Measurements from ENCODE around the gene CAPN3.
"Not testable (repeated sequence)": the region's sequence is repeated elsewhere in the genome, so short reads cannot be mapped to it uniquely, and the experiment has no call there.

CAPN3 gene

DNA sequence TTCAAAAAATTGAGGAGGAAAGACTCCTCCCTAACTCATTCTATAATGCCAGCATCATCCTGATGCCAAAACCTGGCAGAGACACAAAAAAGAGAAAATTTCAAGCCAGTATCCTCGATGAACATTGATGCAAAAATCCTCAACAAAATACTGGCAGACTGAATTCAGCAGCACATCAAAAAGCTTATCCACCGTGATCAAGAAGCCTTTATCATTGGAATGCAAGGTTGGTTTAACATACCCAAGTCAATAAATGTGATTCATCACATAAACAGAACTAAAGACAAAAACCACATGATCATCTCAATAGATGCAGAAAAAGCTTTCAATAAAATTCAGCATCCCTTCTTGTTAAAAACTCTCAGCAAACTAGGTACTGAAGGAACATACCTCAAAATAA is 24.2 kb upstream of the CAPN3 start:
- H3K4me1 ChIP-seq (ENCODE audit: control insufficient read depth, insufficient read depth, low read length), result no peaks in the 10 kb centered on the region
- H3K27ac ChIP-seq (ENCODE audit: low read depth, low read length), result no peak overlapping the region
- H3K27me3 ChIP-seq (ENCODE audit: control insufficient read depth, insufficient read depth, low read length), result no peaks in the 10 kb centered on the region
- no peaks in the 10 kb centered on the region for H3K36me3 ChIP-seq (ENCODE audit: control insufficient read depth, insufficient read depth, low read length)
- H3K9me3 ChIP-seq (ENCODE audit: control insufficient read depth, insufficient read depth, low read length), result no peaks in the 10 kb centered on the region; the same call in none of the 2 replicates
- H3K4me3 ChIP-seq (ENCODE audit: low read depth, low read length), result no peak overlapping the region
- no peak overlapping the region for H3K9ac ChIP-seq (ENCODE audit: low read depth, low read length)

- H3K36me3 ChIP-seq (ENCODE audit: control insufficient read depth, insufficient read depth, low read length); H3K9ac ChIP-seq (ENCODE audit: low read depth, low read length); H3K4me3 ChIP-seq (ENCODE audit: low read depth, low read length); H3K9me3 ChIP-seq (ENCODE audit: control insufficient read depth, insufficient read depth, low read length); H3K27me3 ChIP-seq (ENCODE audit: control insufficient read depth, insufficient read depth, low read length); H3K27ac ChIP-seq (ENCODE audit: low read depth, low read length); H3K4me1 ChIP-seq (ENCODE audit: control insufficient read depth, insufficient read depth, low read length): not testable (repeated sequence)
Measured at GRCh38 chr15:42336650-42337049, 22.7 kb upstream of the CAPN3 start.

DNA sequence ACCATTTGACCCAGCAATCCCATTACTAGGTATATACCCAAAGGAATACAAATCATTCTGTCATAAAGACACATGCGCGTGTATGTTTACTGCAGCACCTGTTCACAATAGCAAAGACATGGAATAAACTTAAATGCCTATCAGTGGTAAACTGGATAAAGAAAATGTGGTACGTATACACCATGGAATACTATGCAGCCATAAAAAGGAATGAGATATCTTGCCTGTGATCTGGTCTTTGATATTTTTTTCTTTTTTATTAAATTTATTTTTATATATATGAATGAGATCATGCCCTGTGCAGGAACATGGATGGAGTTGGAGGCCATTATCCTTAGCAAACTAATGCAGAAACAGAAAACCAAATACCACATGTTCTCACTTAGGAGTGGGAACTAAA is 22.2 kb upstream of the CAPN3 start:
- H3K27ac ChIP-seq (ENCODE audit: low read depth, low read length); H3K9me3 ChIP-seq (ENCODE audit: control insufficient read depth, insufficient read depth, low read length); H3K9ac ChIP-seq (ENCODE audit: low read depth, low read length); H3K36me3 ChIP-seq (ENCODE audit: control insufficient read depth, insufficient read depth, low read length); H3K4me3 ChIP-seq (ENCODE audit: low read depth, low read length); H3K4me1 ChIP-seq (ENCODE audit: control insufficient read depth, insufficient read depth, low read length); H3K27me3 ChIP-seq (ENCODE audit: control insufficient read depth, insufficient read depth, low read length): not testable (repeated sequence)

DNA sequence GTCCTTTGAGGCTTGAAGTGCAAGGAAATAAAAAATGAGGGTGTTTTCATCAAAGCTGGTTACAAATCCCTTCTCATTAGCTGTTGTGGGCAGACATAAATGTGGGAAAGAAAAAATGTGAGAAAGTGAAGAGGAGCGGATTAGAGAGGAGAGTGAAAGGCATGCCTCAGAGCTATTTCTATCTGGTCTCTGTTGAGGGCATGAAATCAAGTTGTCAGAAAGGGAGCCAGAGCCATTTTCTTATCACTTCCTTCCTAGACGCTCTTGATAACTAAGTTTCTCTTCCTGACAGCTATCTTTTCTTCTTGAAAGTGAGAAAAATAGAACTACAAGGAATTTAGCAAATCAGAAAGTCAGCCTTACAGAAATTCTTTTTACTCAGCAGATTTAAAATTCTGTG is 20.8 kb upstream of the CAPN3 start:
- H3K4me3 ChIP-seq (ENCODE audit: low read depth, low read length), result no peak overlapping the region
- H3K4me1 ChIP-seq (ENCODE audit: control insufficient read depth, insufficient read depth, low read length), result no peaks in the 10 kb centered on the region
- no peak overlapping the region for H3K9ac ChIP-seq (ENCODE audit: low read depth, low read length)
- H3K27me3 ChIP-seq (ENCODE audit: control insufficient read depth, insufficient read depth, low read length), result no peaks in the 10 kb centered on the region
- no peaks in the 10 kb centered on the region for H3K36me3 ChIP-seq (ENCODE audit: control insufficient read depth, insufficient read depth, low read length)
- H3K27ac ChIP-seq (ENCODE audit: low read depth, low read length), result no peak overlapping the region
- H3K9me3 ChIP-seq (ENCODE audit: control insufficient read depth, insufficient read depth, low read length), result no peaks in the 10 kb centered on the region; the same call in none of the 2 replicates

GRCh38 chr15:42343596-42344232 is 15.6 kb upstream of the CAPN3 start:
- H3K36me3 ChIP-seq (ENCODE audit: control insufficient read depth, insufficient read depth, low read length), result no peaks in the 10 kb centered on the region
- H3K9ac ChIP-seq (ENCODE audit: low read depth, low read length), result no peak overlapping the region
- H3K27me3 ChIP-seq (ENCODE audit: control insufficient read depth, insufficient read depth, low read length), result no peaks in the 10 kb centered on the region
- no peaks in the 10 kb centered on the region for H3K4me1 ChIP-seq (ENCODE audit: control insufficient read depth, insufficient read depth, low read length)
- no peak overlapping the region for H3K4me3 ChIP-seq (ENCODE audit: low read depth, low read length)
- H3K27ac ChIP-seq (ENCODE audit: low read depth, low read length), result no peak overlapping the region
- H3K9me3 ChIP-seq (ENCODE audit: control insufficient read depth, insufficient read depth, low read length), result no peaks in the 10 kb centered on the region

- Histone ChIP-seq H3K4me3 (ENCODE audit: low read depth, low read length) (no peak overlapping the region), H3K27me3 (ENCODE audit: control insufficient read depth, insufficient read depth, low read length) (no peaks in the 10 kb centered on the region), H3K9me3 (ENCODE audit: control insufficient read depth, insufficient read depth, low read length) (no peaks in the 10 kb centered on the region), H3K9ac (ENCODE audit: low read depth, low read length) (no peak overlapping the region), H3K36me3 (ENCODE audit: control insufficient read depth, insufficient read depth, low read length) (no peaks in the 10 kb centered on the region), H3K27ac (ENCODE audit: low read depth, low read length) (no peak overlapping the region), H3K4me1 (ENCODE audit: control insufficient read depth, insufficient read depth, low read length) (no peaks in the 10 kb centered on the region)
Measured at GRCh38 chr15:42344763-42345162, 14.5 kb upstream of the CAPN3 start.

GRCh38 chr15:42345504-42345903 is 13.8 kb upstream of the CAPN3 start:
- Histone ChIP-seq H3K27ac (ENCODE audit: low read depth, low read length) (no peak overlapping the region), H3K4me3 (ENCODE audit: low read depth, low read length) (no peak overlapping the region), H3K9ac (ENCODE audit: low read depth, low read length) (no peak overlapping the region), H3K4me1 (ENCODE audit: control insufficient read depth, insufficient read depth, low read length) (no peaks in the 10 kb centered on the region), H3K27me3 (ENCODE audit: control insufficient read depth, insufficient read depth, low read length) (no peaks in the 10 kb centered on the region), H3K9me3 (ENCODE audit: control insufficient read depth, insufficient read depth, low read length) (no peaks in the 10 kb centered on the region), H3K36me3 (ENCODE audit: control insufficient read depth, insufficient read depth, low read length) (no peaks in the 10 kb centered on the region)

GRCh38 chr15:42348083-42348482 is 11.2 kb upstream of the CAPN3 start:
- H3K36me3 ChIP-seq (ENCODE audit: control insufficient read depth, insufficient read depth, low read length), result no peaks in the 10 kb centered on the region
- no peak overlapping the region for H3K27ac ChIP-seq (ENCODE audit: low read depth, low read length)
- H3K27me3 ChIP-seq (ENCODE audit: control insufficient read depth, insufficient read depth, low read length), result no peaks in the 10 kb centered on the region
- H3K4me3 ChIP-seq (ENCODE audit: low read depth, low read length), result no peak overlapping the region
- no peaks in the 10 kb centered on the region for H3K9me3 ChIP-seq (ENCODE audit: control insufficient read depth, insufficient read depth, low read length)
- H3K9ac ChIP-seq (ENCODE audit: low read depth, low read length), result no peak overlapping the region
- H3K4me1 ChIP-seq (ENCODE audit: control insufficient read depth, insufficient read depth, low read length), result no peaks in the 10 kb centered on the region

GRCh38 chr15:42349186-42349585 is 10.1 kb upstream of the CAPN3 start:
- H3K9me3 ChIP-seq (ENCODE audit: control insufficient read depth, insufficient read depth, low read length), result no peaks in the 10 kb centered on the region
- H3K9ac ChIP-seq (ENCODE audit: low read depth, low read length), result no peak overlapping the region
- no peaks in the 10 kb centered on the region for H3K27me3 ChIP-seq (ENCODE audit: control insufficient read depth, insufficient read depth, low read length)
- no peaks in the 10 kb centered on the region for H3K4me1 ChIP-seq (ENCODE audit: control insufficient read depth, insufficient read depth, low read length)
- H3K36me3 ChIP-seq (ENCODE audit: control insufficient read depth, insufficient read depth, low read length), result no peaks in the 10 kb centered on the region
- H3K4me3 ChIP-seq (ENCODE audit: low read depth, low read length), result no peak overlapping the region
- no peak overlapping the region for H3K27ac ChIP-seq (ENCODE audit: low read depth, low read length)

GRCh38 chr15:42352401-42352800 is 6.9 kb upstream of the CAPN3 start:
- Histone ChIP-seq H3K9ac (ENCODE audit: low read depth, low read length) (no peak overlapping the region), H3K27ac (ENCODE audit: low read depth, low read length) (no peak overlapping the region), H3K9me3 (ENCODE audit: control insufficient read depth, insufficient read depth, low read length) (no peaks in the 10 kb centered on the region), H3K4me3 (ENCODE audit: low read depth, low read length) (no peak overlapping the region), H3K4me1 (ENCODE audit: control insufficient read depth, insufficient read depth, low read length) (no peaks in the 10 kb centered on the region), H3K27me3 (ENCODE audit: control insufficient read depth, insufficient read depth, low read length) (no peaks in the 10 kb centered on the region), H3K36me3 (ENCODE audit: control insufficient read depth, insufficient read depth, low read length) (no peaks in the 10 kb centered on the region)

- no peak overlapping the region for H3K9ac ChIP-seq (ENCODE audit: low read depth, low read length)
- H3K4me1 ChIP-seq (ENCODE audit: control insufficient read depth, insufficient read depth, low read length), result no peaks in the 10 kb centered on the region
- no peak overlapping the region for H3K4me3 ChIP-seq (ENCODE audit: low read depth, low read length)
- no peak overlapping the region for H3K27ac ChIP-seq (ENCODE audit: low read depth, low read length)
- H3K27me3 ChIP-seq (ENCODE audit: control insufficient read depth, insufficient read depth, low read length), result no peaks in the 10 kb centered on the region
- no peaks in the 10 kb centered on the region for H3K9me3 ChIP-seq (ENCODE audit: control insufficient read depth, insufficient read depth, low read length)
- H3K36me3 ChIP-seq (ENCODE audit: control insufficient read depth, insufficient read depth, low read length), result no peaks in the 10 kb centered on the region
Measured at GRCh38 chr15:42353061-42353460, 6.2 kb upstream of the CAPN3 start.

- H3K4me1 ChIP-seq (ENCODE audit: control insufficient read depth, insufficient read depth, low read length), result no peaks in the 10 kb centered on the region
- H3K27me3 ChIP-seq (ENCODE audit: control insufficient read depth, insufficient read depth, low read length), result no peaks in the 10 kb centered on the region
- H3K36me3 ChIP-seq (ENCODE audit: control insufficient read depth, insufficient read depth, low read length), result no peaks in the 10 kb centered on the region
- H3K27ac ChIP-seq (ENCODE audit: low read depth, low read length), result no peak overlapping the region
- no peak overlapping the region for H3K9ac ChIP-seq (ENCODE audit: low read depth, low read length)
- H3K4me3 ChIP-seq (ENCODE audit: low read depth, low read length), result no peak overlapping the region
- H3K9me3 ChIP-seq (ENCODE audit: control insufficient read depth, insufficient read depth, low read length), result no peaks in the 10 kb centered on the region
Measured at GRCh38 chr15:42354824-42355223, 4.5 kb upstream of the CAPN3 start.
